PC-3 (cell line): ENCODE results near the gene ARHGEF11. TPM values are rescaled to one million over a fixed set of nuclear protein-coding genes. Genes with fewer than 3 reads are reported as not detected.

Source experiments
- ATAC-seq: fragments of 200-7000 bp; cut with Tn5 transposase; 2 replicates; pipeline ENCODE4 v1.9.1; 2020; ENCODE audit warnings: mild to moderate bottlenecking, moderate library complexity
- BruUV-seq: library from RNA; stranded (reverse); fragments of 400-500 nt; replicated peaks from 2 replicates; lab custom pipeline; 2021; lab: Mats Ljungman, UMichigan
- CTCF ChIA-PET: fragments of 300-600 bp; sonication (Branson Sonifier 250); formaldehyde crosslinking; loops from one replicate; lab custom pipeline; 2022; ENCODE audit warnings: antibody characterized with exemption; lab: Charles Lee
- POLR2A ChIA-PET: fragments of 300-600 bp; sonication (Branson Sonifier 250); formaldehyde crosslinking; loops from one replicate; lab custom pipeline; 2022; ENCODE audit warnings: antibody characterized with exemption; ENCODE audit not compliant: unreplicated experiment; lab: Charles Lee
- DNase-seq: peaks from one replicate; pipeline ENCODE4 v3.0.0-alpha.2; 2015
- H2AFZ ChIP-seq: fragments of 300-600 bp; sonication (generic); 2 replicates; pipeline ENCODE4 v1.6.0; 2016; ENCODE audit warnings: antibody characterized with exemption, low read length
- H3F3A ChIP-seq: fragments of 300-600 bp; sonication (generic); one replicate; pipeline ENCODE4 v1.6.0; 2017; ENCODE audit warnings: antibody characterized with exemption, low read length, control low read depth, mild to moderate bottlenecking; ENCODE audit not compliant: unreplicated experiment
- H3K27ac ChIP-seq: fragments of 300-600 bp; sonication (generic); 2 replicates; pipeline ENCODE4 v1.5.1; 2016; ENCODE audit warnings: mild to moderate bottlenecking, low read length
- H3K27me3 ChIP-seq: fragments of 300-600 bp; sonication (generic); 2 replicates; pipeline ENCODE4 v1.6.1; 2016; ENCODE audit warnings: low read length, mixed read lengths
- H3K36me3 ChIP-seq: fragments of 300-600 bp; sonication (generic); 2 replicates; pipeline ENCODE4 v1.6.1; 2016; ENCODE audit warnings: low read depth, mixed run types, low read length, mixed read lengths
- H3K4me1 ChIP-seq: fragments of 300-600 bp; sonication (generic); 2 replicates; pipeline ENCODE4 v1.5.1; 2016; ENCODE audit warnings: low read length; ENCODE audit not compliant: insufficient read depth
- H3K4me2 ChIP-seq: fragments of 300-600 bp; sonication (generic); 2 replicates; pipeline ENCODE4 v1.6.0; 2016; ENCODE audit warnings: low read length
- H3K4me3 ChIP-seq: fragments of 300-600 bp; sonication (generic); 2 replicates; pipeline ENCODE4 v1.5.1; 2016; ENCODE audit warnings: mild to moderate bottlenecking, low read length, mixed read lengths
- H3K79me2 ChIP-seq: fragments of 300-600 bp; sonication (generic); 2 replicates; pipeline ENCODE4 v1.6.1; 2017; ENCODE audit warnings: low read length, mixed read lengths
- H3K9ac ChIP-seq: fragments of 300-600 bp; sonication (generic); 2 replicates; pipeline ENCODE4 v1.6.0; 2016; ENCODE audit warnings: mild to moderate bottlenecking, low read length
- H3K9me2 ChIP-seq: fragments of 300-600 bp; sonication (generic); replicated peaks from 2 replicates; pipeline ENCODE4 v1.6.1; 2016; ENCODE audit warnings: mixed run types, low read length, mixed read lengths
- H3K9me3 ChIP-seq: fragments of 300-600 bp; sonication (generic); 2 replicates; pipeline ENCODE4 v1.6.1; 2016; ENCODE audit warnings: low read length, mixed read lengths
- H4K20me1 ChIP-seq: fragments of 300-600 bp; sonication (generic); 2 replicates; pipeline ENCODE4 v1.6.1; 2016; ENCODE audit warnings: low read length, mixed read lengths
- CTCF ChIP-seq: fragments of 300-600 bp; sonication (generic); conservative IDR thresholded peaks from 2 replicates; pipeline ENCODE4 v1.5.1; 2017; ENCODE audit warnings: antibody characterized with exemption, low read depth, mild to moderate bottlenecking, low read length
- EZH2 ChIP-seq: fragments of 300-600 bp; sonication (generic); IDR thresholded peaks from one replicate; pipeline ENCODE4 v1.6.1; 2017; ENCODE audit warnings: antibody characterized with exemption, mild to moderate bottlenecking, low read length; ENCODE audit not compliant: unreplicated experiment
- EZH2phosphoT487 ChIP-seq: fragments of 300-600 bp; sonication (generic); IDR thresholded peaks from 2 replicates; pipeline ENCODE4 v1.6.1; 2018; ENCODE audit warnings: mild to moderate bottlenecking, antibody characterized with exemption, low read length, borderline replicate concordance
- intact Hi-C: fragments of 100-400 bp; cut with micrococcal nuclease; formaldehyde crosslinking; loops from 2 replicates; pipeline ENCODE4 v1.9.0; 2023
- total RNA-seq: library from RNA; depleted of rRNA; stranded (reverse); fragments of >200 nt; gene quantifications from 2 replicates; pipeline ENCODE4 v1.2.3, GENCODE V29; 2014

Gene ARHGEF11
- total RNA-seq, 1 experiment from 2014 or later: 31.1 TPM

GRCh38 chr1:156947818-156948525 lies 97.6 kb downstream of the ARHGEF11 start:
- no peak overlapping the region for H3K27ac ChIP-seq
- CTCF ChIA-PET: no interaction called here
- no peaks in the 10 kb centered on the region for H3F3A ChIP-seq
- peaks cover 59% of the 10 kb centered on the region for H3K36me3 ChIP-seq
- no peak overlapping the region for H3K4me3 ChIP-seq
- H3K9me3 ChIP-seq: no peaks in the 10 kb centered on the region
- ATAC-seq: no peak
- no peaks in the 10 kb centered on the region for H3K27me3 ChIP-seq
- no peaks in the 10 kb centered on the region for H3K9me2 ChIP-seq
- BruUV-seq: no TSS peak
- no peaks in the 10 kb centered on the region for H3K79me2 ChIP-seq
- no peak overlapping the region for H3K9ac ChIP-seq
- DNase-seq: no peak
- no peak overlapping the region for H3K4me2 ChIP-seq
- no peak overlapping the region for H2AFZ ChIP-seq
- peaks cover 10% of the 10 kb centered on the region; the same call in 1 of the 2 replicates for H3K4me1 ChIP-seq
- no peak for TF ChIP-seq CTCF
- TF ChIP-seq EZH2: no peak
- no peak for TF ChIP-seq EZH2phosphoT487
- POLR2A ChIA-PET: interaction anchor here (0.6 kb wide), 1 partner anchor 98 kb away, joined by 6 read pairs; no protein-coding TSS in a partner anchor
- intact Hi-C loops: no loop called here
- no peaks in the 10 kb centered on the region for H4K20me1 ChIP-seq

GRCh38 chr1:156947127-156947526 lies 98.4 kb downstream of the ARHGEF11 start:
- CTCF ChIA-PET: interaction anchor here (0.6 kb wide), 1 partner anchor 88 kb away, joined by 4 read pairs; no protein-coding TSS in a partner anchor
- Histone ChIP-seq H2AFZ (no peak overlapping the region), H3K27ac (peak overlapping the region; percentile 5; the same call in 1 of the 2 replicates), H3K9me2 (no peaks in the 10 kb centered on the region), H3K27me3 (no peaks in the 10 kb centered on the region), H3K9ac (no peak overlapping the region), H4K20me1 (no peaks in the 10 kb centered on the region), H3K9me3 (no peaks in the 10 kb centered on the region), H3K4me2 (no peak overlapping the region), H3F3A (no peaks in the 10 kb centered on the region), H3K4me1 (peaks cover 10% of the 10 kb centered on the region; the same call in 1 of the 2 replicates), H3K79me2 (no peaks in the 10 kb centered on the region), H3K36me3 (peaks cover 60% of the 10 kb centered on the region), H3K4me3 (no peak overlapping the region)
- DNase-seq: no peak
- no peak for ATAC-seq
- intact Hi-C loops: no loop called here
- TF ChIP-seq EZH2phosphoT487 (no peak), CTCF (no peak), EZH2 (no peak)
- BruUV-seq: no TSS peak
- POLR2A ChIA-PET: no interaction called here
